Measurements from ENCODE around the gene CC2D1A.

- no peak for TF ChIP-seq EZH2 (IDR thresholded peaks at IDR 0.05; ENCODE audit: borderline replicate concordance, insufficient read depth, low read depth, low read length, poor library complexity, severe bottlenecking)
- TF ChIP-seq, protein P1, sequence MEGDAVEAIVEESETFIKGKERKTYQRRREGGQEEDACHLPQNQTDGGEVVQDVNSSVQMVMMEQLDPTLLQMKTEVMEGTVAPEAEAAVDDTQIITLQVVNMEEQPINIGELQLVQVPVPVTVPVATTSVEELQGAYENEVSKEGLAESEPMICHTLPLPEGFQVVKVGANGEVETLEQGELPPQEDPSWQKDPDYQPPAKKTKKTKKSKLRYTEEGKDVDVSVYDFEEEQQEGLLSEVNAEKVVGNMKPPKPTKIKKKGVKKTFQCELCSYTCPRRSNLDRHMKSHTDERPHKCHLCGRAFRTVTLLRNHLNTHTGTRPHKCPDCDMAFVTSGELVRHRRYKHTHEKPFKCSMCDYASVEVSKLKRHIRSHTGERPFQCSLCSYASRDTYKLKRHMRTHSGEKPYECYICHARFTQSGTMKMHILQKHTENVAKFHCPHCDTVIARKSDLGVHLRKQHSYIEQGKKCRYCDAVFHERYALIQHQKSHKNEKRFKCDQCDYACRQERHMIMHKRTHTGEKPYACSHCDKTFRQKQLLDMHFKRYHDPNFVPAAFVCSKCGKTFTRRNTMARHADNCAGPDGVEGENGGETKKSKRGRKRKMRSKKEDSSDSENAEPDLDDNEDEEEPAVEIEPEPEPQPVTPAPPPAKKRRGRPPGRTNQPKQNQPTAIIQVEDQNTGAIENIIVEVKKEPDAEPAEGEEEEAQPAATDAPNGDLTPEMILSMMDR (IDR thresholded peaks at IDR 0.05), result no peak
These were observed 9.8 kb upstream of the CC2D1A start for GRCh38 chr19:13896227-13896626.

Measured in B cell (primary cell).